SK-N-SH (cell line): ENCODE data around the gene PDGFRA. TPM values are rescaled to one million over a fixed set of nuclear protein-coding genes. Genes with fewer than 3 reads are reported as not detected.
A peak's percentile ranks its signal among the peaks of the same experiment; 100 is the strongest.

Experiments
- CTCF ChIA-PET: fragments of 300-600, 350-600 bp; formaldehyde crosslinking; extraction: SDS; loops from one replicate; lab custom pipeline; 2021; lab: Yijun Ruan, JAX
- POLR2A ChIA-PET: fragments of 350-600 bp; sonication (Branson Sonifier 250); formaldehyde crosslinking; extraction: SDS; loops from one replicate; lab custom pipeline; 2020; ENCODE audit warnings: antibody characterized with exemption, inconsistent platforms; lab: Yijun Ruan, JAX
- DNase-seq: peaks from one replicate; pipeline ENCODE4 v3.0.0; 2012
- H2AFZ ChIP-seq: fragments of 200-600 bp; sonication (generic); 2 replicates; pipeline ENCODE4 v1.8.1; 2016; ENCODE audit warnings: antibody characterized with exemption, mild to moderate bottlenecking, low read depth
- H3F3A ChIP-seq: fragments of 200-600 bp; sonication (generic); replicated peaks from 2 replicates; pipeline ENCODE3; 2016; ENCODE audit warnings: antibody characterized with exemption, mild to moderate bottlenecking; ENCODE audit not compliant: insufficient read depth
- H3K27ac ChIP-seq, 2 experiments: fragments of 200-500 bp in 1 of 2; fragments of 200-600 bp in 1 of 2; sonication (Bioruptor generic) in 1 of 2; sonication (generic), shearing (Covaris generic) in 1 of 2; 2 replicates each; pipeline versions ENCODE4 v1.5.1 to v1.6.1; 2014 to 2016; ENCODE audit warnings: low read depth in 2 of 2, inconsistent platforms in 1 of 2, low read length in 1 of 2, mild to moderate bottlenecking in 1 of 2, mixed read lengths in 1 of 2
- H3K27me3 ChIP-seq: fragments of 200-600 bp; sonication (generic), shearing (Covaris generic); 2 replicates; pipeline ENCODE4 v1.6.1; 2016; ENCODE audit warnings: mixed run types; ENCODE audit not compliant: insufficient read depth
- H3K36me3 ChIP-seq, 2 experiments: fragments of 200-500 bp in 1 of 2; fragments of 200-600 bp in 1 of 2; sonication (Bioruptor generic) in 1 of 2; sonication (generic) in 1 of 2; replicated peaks in 1 of 2; 2 replicates each; pipeline versions ENCODE3 to v1.5.1; 2014 to 2016; ENCODE audit warnings: low read length in 1 of 2, mild to moderate bottlenecking in 1 of 2; ENCODE audit not compliant: insufficient read depth in 2 of 2, control insufficient read depth in 1 of 2
- H3K4me1 ChIP-seq, 2 experiments: fragments of 200-500 bp in 1 of 2; fragments of 200-600 bp in 1 of 2; sonication (Bioruptor generic) in 1 of 2; sonication (generic), shearing (Covaris generic) in 1 of 2; 2 replicates each; pipeline versions ENCODE4 v1.5.1 to v1.6.1; 2014 to 2016; ENCODE audit warnings: low read depth in 1 of 2, low read length in 1 of 2, mixed run types in 1 of 2; ENCODE audit not compliant: insufficient read depth in 2 of 2, control insufficient read depth in 1 of 2
- H3K4me2 ChIP-seq: fragments of 200-600 bp; sonication (generic), shearing (Covaris generic); 2 replicates; pipeline ENCODE4 v1.6.1; 2017; ENCODE audit warnings: mixed run types
- H3K4me3 ChIP-seq, 2 experiments: fragments of 200-500 bp in 1 of 2; fragments of 200-600 bp in 1 of 2; sonication (Bioruptor generic) in 1 of 2; sonication (generic), shearing (Covaris generic) in 1 of 2; 2 replicates each; pipeline versions ENCODE4 v1.5.1 to v1.8.1; 2014 to 2016; ENCODE audit warnings: low read depth in 2 of 2, inconsistent platforms in 1 of 2, low read length in 1 of 2, mild to moderate bottlenecking in 1 of 2, mixed read lengths in 1 of 2, moderate library complexity in 1 of 2
- H3K79me2 ChIP-seq: fragments of 200-600 bp; sonication (generic); 2 replicates; pipeline ENCODE4 v1.8.1; 2017; ENCODE audit warnings: mild to moderate bottlenecking; ENCODE audit not compliant: insufficient read depth
- H3K9ac ChIP-seq: fragments of 200-600 bp; sonication (generic); 2 replicates; pipeline ENCODE4 v1.6.1; 2017; ENCODE audit warnings: mixed run types
- H3K9me2 ChIP-seq: fragments of 200-600 bp; sonication (generic); 2 replicates; pipeline ENCODE4 v1.6.1; 2017; ENCODE audit warnings: mixed run types
- H3K9me3 ChIP-seq: fragments of 200-600 bp; sonication (generic); 2 replicates; pipeline ENCODE4 v1.6.1; 2017; ENCODE audit warnings: mixed run types, mild to moderate bottlenecking, moderate library complexity
- H4K20me1 ChIP-seq: fragments of 200-600 bp; sonication (generic); 2 replicates; pipeline ENCODE4 v1.6.1; 2017; ENCODE audit warnings: mild to moderate bottlenecking, mixed run types; ENCODE audit not compliant: insufficient read depth
- EP300 ChIP-seq, 2 experiments: IDR thresholded peaks; 2 replicates each; pipeline versions ENCODE4 v1.4.0 to v1.6.1; 2012; ENCODE audit warnings: borderline replicate concordance in 1 of 2, low read depth in 1 of 2, low read length in 1 of 2
- EZH2phosphoT487 ChIP-seq: fragments of 200-600 bp; sonication (generic); IDR thresholded peaks from 2 replicates; pipeline ENCODE4 v1.6.1; 2017; ENCODE audit warnings: low read depth, mixed run types, mild to moderate bottlenecking, antibody characterized with exemption, moderate library complexity, borderline replicate concordance
- FOXJ3 ChIP-seq: sonication (generic); formaldehyde crosslinking; IDR thresholded peaks from 2 replicates; pipeline ENCODE4 v1.5.1; 2020; ENCODE audit warnings: mild to moderate bottlenecking, missing genetic modification reagents
- GABPA ChIP-seq: IDR thresholded peaks from 2 replicates; pipeline ENCODE4 v1.4.0; 2012; ENCODE audit warnings: low read depth, mild to moderate bottlenecking
- GATA2 ChIP-seq: sonication (generic); formaldehyde crosslinking; IDR thresholded peaks from 2 replicates; pipeline ENCODE4 v1.5.0; 2020; ENCODE audit warnings: mild to moderate bottlenecking, missing genetic modification reagents
- MEF2A ChIP-seq: IDR thresholded peaks from 2 replicates; pipeline ENCODE4 v1.4.0; 2012; ENCODE audit warnings: low read depth, borderline replicate concordance
- MXI1 ChIP-seq: IDR thresholded peaks from 2 replicates; pipeline ENCODE4 v1.6.1; 2012; ENCODE audit warnings: mild to moderate bottlenecking, low read depth, low read length, improper control_type of control experiment
- NRF1 ChIP-seq: IDR thresholded peaks from 2 replicates; pipeline ENCODE4 v1.6.1; 2012; ENCODE audit warnings: low read depth, mild to moderate bottlenecking, low read length
- RFX5 ChIP-seq: IDR thresholded peaks from 2 replicates; pipeline ENCODE4 v1.6.1; 2012; ENCODE audit warnings: mild to moderate bottlenecking, improper control_type of control experiment, low read length
- RXRA ChIP-seq: IDR thresholded peaks from 2 replicates; pipeline ENCODE4 v1.4.0; 2012; ENCODE audit warnings: low read depth, mild to moderate bottlenecking, borderline replicate concordance
- TEAD4 ChIP-seq: IDR thresholded peaks from 2 replicates; pipeline ENCODE4 v1.4.0; 2012; ENCODE audit warnings: mild to moderate bottlenecking, borderline replicate concordance; ENCODE audit not compliant: insufficient read depth
- YY1 ChIP-seq: IDR thresholded peaks from 2 replicates; pipeline ENCODE4 v1.4.0; 2012; ENCODE audit warnings: low read depth, mild to moderate bottlenecking
- WGBS: methylation state at CpG from one replicate; pipeline ENCODE4 v1.1.6; 2017; ENCODE audit warnings: low lambda C conversion rate; 5-methylcytosine and 5-hydroxymethylcytosine counted together
- polyA plus RNA-seq, 3 experiments: library from polyadenylated mRNA; depleted of rRNA; stranded (reverse); fragments of >200 nt; gene quantifications; 2 replicates each; pipeline ENCODE4 v1.2.3, GENCODE V29; 2012
- TF ChIP-seq, protein P1 (sequence below): fragments of 150-350 bp; IDR thresholded peaks from 2 replicates; pipeline ENCODE4 v1.6.1; 2016; ENCODE audit warnings: mild to moderate bottlenecking, low read depth, low read length
- TF ChIP-seq, protein P2 (sequence below): fragments of 200-600 bp; sonication (generic); IDR thresholded peaks from 2 replicates; pipeline ENCODE4 v1.6.1; 2017; ENCODE audit warnings: antibody characterized with exemption, mild to moderate bottlenecking, moderate library complexity

The PDGFRA gene
- polyA plus RNA-seq, 1 of the 3 experiments (the other 2 are of a cell fraction) = 25.3 TPM

DNA sequence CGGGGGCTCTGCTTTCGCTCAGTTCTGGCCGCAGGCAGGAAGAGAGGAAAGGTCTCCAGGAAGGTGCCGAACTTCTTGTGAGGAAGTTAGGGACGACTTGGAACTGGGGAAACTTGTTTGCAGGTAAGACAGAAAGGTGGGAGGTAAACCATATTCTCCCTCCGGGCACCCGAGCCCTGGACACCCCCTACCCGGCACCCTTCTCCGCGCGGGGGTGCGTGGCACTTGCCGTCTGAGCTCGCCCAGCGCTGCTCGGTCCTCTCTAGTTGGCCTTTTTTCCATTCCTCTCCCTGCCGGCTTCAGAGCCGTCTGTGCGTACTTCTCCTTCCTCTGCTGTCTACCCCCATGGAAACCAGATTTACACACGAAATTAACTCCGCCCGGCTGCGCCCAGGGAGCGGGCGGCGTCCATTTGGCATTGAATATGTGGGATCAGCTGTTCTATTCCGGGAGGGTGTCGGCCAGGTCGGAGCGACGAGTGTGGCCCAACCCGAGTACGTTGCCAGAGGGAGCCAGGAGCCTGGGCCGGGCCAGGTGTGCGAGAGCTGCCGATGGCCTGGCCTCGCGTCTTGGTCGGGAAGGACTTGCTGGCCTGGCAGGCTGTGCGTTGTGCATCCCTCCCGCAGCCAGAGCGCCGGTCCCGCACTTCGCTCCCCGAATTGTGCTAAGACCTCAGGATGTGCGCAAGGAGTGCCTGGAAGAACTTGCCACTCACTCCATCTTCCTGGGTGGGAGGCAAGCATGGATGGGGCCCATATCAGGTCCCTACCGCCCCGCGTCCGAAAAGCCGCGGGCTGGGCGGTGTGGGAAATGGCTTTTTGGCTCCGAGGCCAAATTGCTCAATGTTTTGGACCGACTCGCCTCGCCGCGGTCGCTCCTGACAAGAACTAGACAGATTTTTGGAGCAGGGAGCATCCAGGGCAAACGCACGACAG, 1.7 kb downstream of the PDGFRA start:
- H4K20me1 ChIP-seq = peaks cover 20% of the 10 kb centered on the region
- peak overlapping the region; percentile 92 for H3K4me2 ChIP-seq
- no peaks in the 10 kb centered on the region for H3K27me3 ChIP-seq
- H3K4me1 ChIP-seq = peaks cover 8 to 18% of the 10 kb centered on the region in 2 experiments; a peak in 3 of 4 replicates
- H2AFZ ChIP-seq = peak overlapping the region; percentile 52; the same call in 1 of the 2 replicates
- H3F3A ChIP-seq = peaks cover 12% of the 10 kb centered on the region
- H3K79me2 ChIP-seq = peaks cover 45% of the 10 kb centered on the region
- H3K9me3 ChIP-seq = no peaks in the 10 kb centered on the region
- WGBS = 23% methylated on average over 34 of the region's 63 CpGs
- peak overlapping the region; percentile 79 to 91; a peak in 3 of 4 replicates for H3K27ac ChIP-seq
- H3K36me3 ChIP-seq = no peaks in the 10 kb centered on the region
- peak overlapping the region; percentile 51; the same call in 1 of the 2 replicates for H3K9ac ChIP-seq
- peak; percentile 41 for DNase-seq
- CTCF ChIA-PET = interaction anchor here (0.9 to 5.5 kb wide), 7 partner anchors 11 to 1220 kb away, joined by 3 to 152 read pairs (median 77); no protein-coding TSS in a partner anchor
- peak overlapping the region; percentile 64 to 85 for H3K4me3 ChIP-seq
- TF ChIP-seq FOXJ3 = no peak
- no peak for TF ChIP-seq NRF1
- TF ChIP-seq MXI1 = no peak
- TF ChIP-seq EZH2phosphoT487 = no peak
- no peak for TF ChIP-seq EP300 (IDR thresholded peaks at IDR 0.05; ENCODE audit: borderline replicate concordance in 1 of 2, low read depth in 1 of 2, low read length in 1 of 2)
- no peak for TF ChIP-seq GATA2 (CRISPR knock-in tag)
- no peak for TF ChIP-seq RFX5
- TF ChIP-seq, protein P1, sequence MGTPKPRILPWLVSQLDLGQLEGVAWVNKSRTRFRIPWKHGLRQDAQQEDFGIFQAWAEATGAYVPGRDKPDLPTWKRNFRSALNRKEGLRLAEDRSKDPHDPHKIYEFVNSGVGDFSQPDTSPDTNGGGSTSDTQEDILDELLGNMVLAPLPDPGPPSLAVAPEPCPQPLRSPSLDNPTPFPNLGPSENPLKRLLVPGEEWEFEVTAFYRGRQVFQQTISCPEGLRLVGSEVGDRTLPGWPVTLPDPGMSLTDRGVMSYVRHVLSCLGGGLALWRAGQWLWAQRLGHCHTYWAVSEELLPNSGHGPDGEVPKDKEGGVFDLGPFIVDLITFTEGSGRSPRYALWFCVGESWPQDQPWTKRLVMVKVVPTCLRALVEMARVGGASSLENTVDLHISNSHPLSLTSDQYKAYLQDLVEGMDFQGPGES = no peak
- no peak for TF ChIP-seq YY1
- no peak for TF ChIP-seq TEAD4
- TF ChIP-seq RXRA = no peak
- TF ChIP-seq GABPA = no peak
- TF ChIP-seq, all 33 proteins: peak for 0
- POLR2A ChIA-PET = interaction anchor here (0.8 to 3.4 kb wide), 7 partner anchors 528 to 1361 kb away, joined by 3 to 14 read pairs (median 6); no protein-coding TSS in a partner anchor
- no peaks in the 10 kb centered on the region for H3K9me2 ChIP-seq

DNA sequence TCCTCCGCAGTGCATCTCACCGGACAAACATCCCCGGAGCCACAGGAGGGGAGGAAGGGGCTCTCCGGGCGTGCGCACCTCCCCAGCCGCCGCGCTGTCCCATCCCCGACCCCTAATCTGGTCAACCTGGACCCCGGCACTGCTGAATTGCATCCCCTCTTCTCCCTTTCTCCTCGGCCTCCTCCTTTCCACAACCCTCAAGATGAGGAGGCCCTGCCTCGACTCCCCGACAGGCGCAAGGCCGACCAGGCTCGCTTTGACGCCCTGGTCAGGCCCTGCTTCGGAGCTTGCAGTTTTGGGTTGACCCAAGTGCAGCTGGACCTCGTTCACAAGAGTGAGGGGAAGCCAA, 2.3 kb downstream of the PDGFRA start:
- Histone ChIP-seq H3K27ac (peak overlapping the region; percentile 19 to 91; a peak in 3 of 4 replicates), H3K9ac (peak overlapping the region; percentile 51; the same call in 1 of the 2 replicates), H3K36me3 (no peaks in the 10 kb centered on the region), H4K20me1 (peaks cover 26% of the 10 kb centered on the region), H2AFZ (no peak overlapping the region; the same call in 1 of the 2 replicates), H3K27me3 (no peaks in the 10 kb centered on the region), H3K4me1 (peaks cover 8 to 18% of the 10 kb centered on the region in 2 experiments; a peak in 3 of 4 replicates), H3K9me2 (no peaks in the 10 kb centered on the region), H3F3A (peaks cover 12% of the 10 kb centered on the region), H3K9me3 (no peaks in the 10 kb centered on the region), H3K79me2 (peaks cover 49% of the 10 kb centered on the region), H3K4me2 (peak overlapping the region; percentile 92), H3K4me3 (peak overlapping the region; percentile 64 to 85)
- TF ChIP-seq, protein P2, sequence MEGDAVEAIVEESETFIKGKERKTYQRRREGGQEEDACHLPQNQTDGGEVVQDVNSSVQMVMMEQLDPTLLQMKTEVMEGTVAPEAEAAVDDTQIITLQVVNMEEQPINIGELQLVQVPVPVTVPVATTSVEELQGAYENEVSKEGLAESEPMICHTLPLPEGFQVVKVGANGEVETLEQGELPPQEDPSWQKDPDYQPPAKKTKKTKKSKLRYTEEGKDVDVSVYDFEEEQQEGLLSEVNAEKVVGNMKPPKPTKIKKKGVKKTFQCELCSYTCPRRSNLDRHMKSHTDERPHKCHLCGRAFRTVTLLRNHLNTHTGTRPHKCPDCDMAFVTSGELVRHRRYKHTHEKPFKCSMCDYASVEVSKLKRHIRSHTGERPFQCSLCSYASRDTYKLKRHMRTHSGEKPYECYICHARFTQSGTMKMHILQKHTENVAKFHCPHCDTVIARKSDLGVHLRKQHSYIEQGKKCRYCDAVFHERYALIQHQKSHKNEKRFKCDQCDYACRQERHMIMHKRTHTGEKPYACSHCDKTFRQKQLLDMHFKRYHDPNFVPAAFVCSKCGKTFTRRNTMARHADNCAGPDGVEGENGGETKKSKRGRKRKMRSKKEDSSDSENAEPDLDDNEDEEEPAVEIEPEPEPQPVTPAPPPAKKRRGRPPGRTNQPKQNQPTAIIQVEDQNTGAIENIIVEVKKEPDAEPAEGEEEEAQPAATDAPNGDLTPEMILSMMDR = no peak
- TF ChIP-seq YY1 (no peak), GABPA (no peak), RXRA (no peak), MEF2A (no peak)
- ChIA-PET POLR2A (interaction anchor here (0.7 to 3.4 kb wide), 8 partner anchors 1036 to 1861 kb away, joined by 3 to 14 read pairs (median 5); no protein-coding TSS in a partner anchor), CTCF (interaction anchor here (0.6 to 5.5 kb wide), 17 partner anchors 12 to 1221 kb away, joined by 3 to 152 read pairs (median 26); no protein-coding TSS in a partner anchor)
- DNase-seq = peak; percentile 49
- 25% methylated on average over 13 of the region's 20 CpGs for WGBS
